EH (cell line): Measurements from ENCODE around the gene GMPPB.
"Not testable (repeated sequence)": the region's sequence is repeated elsewhere in the genome, so short reads cannot be mapped to it uniquely, and the experiment has no call there.

Experiments used
- DNase-seq: peaks from one replicate; pipeline ENCODE4 v3.0.0-alpha.2; 2015; ENCODE audit warnings: low read depth

GMPPB gene

GRCh38 chr3:49689908-49690624, 33.7 kb downstream of the GMPPB start:
- not testable (repeated sequence) for DNase-seq

- DNase-seq: peak; percentile 89
These were observed 34.5 kb downstream of the GMPPB start, which contains the start of the genes MST1 and RNF123 for GRCh38 chr3:49689046-49689907. TSS of gene MST1 (minus strand) at chr3:49689474. CDS start at chr3:49688691, 783 bp downstream. TSS of gene RNF123 (plus strand) at chr3:49689557. CDS start at chr3:49691166, 1,609 bp downstream.

- DNase-seq: not testable (repeated sequence)
These were observed 35.3 kb downstream of the GMPPB start for GRCh38 chr3:49688338-49689045.

GRCh38 chr3:49687424-49687795, 36.3 kb downstream of the GMPPB start:
- not testable (repeated sequence) for DNase-seq

- peak; percentile 63 for DNase-seq
These were observed 36.9 kb downstream of the GMPPB start for GRCh38 chr3:49686769-49687423.

GRCh38 chr3:49686346-49686745, 37.4 kb downstream of the GMPPB start:
- DNase-seq: not testable (repeated sequence)

- DNase-seq: not testable (repeated sequence)
These were observed 37.9 kb downstream of the GMPPB start for GRCh38 chr3:49685846-49686245.

GRCh38 chr3:49685103-49685502, 38.6 kb downstream of the GMPPB start:
- DNase-seq: not testable (repeated sequence)

GRCh38 chr3:49684453-49684852, 39.3 kb downstream of the GMPPB start:
- not testable (repeated sequence) for DNase-seq

- no peak for DNase-seq
These were observed 40.6 kb downstream of the GMPPB start for GRCh38 chr3:49683162-49683561.

- DNase-seq: no peak
These were observed 42.2 kb downstream of the GMPPB start for GRCh38 chr3:49681543-49681942.

GRCh38 chr3:49681232-49681522, 42.6 kb downstream of the GMPPB start:
- DNase-seq: no peak

- no peak for DNase-seq
These were observed 43.1 kb downstream of the GMPPB start for GRCh38 chr3:49680493-49681231.

GRCh38 chr3:49675912-49676311, 47.8 kb downstream of the GMPPB start:
- no peak for DNase-seq

- DNase-seq: no peak
These were observed 49.2 kb downstream of the GMPPB start for GRCh38 chr3:49674497-49674983.

- DNase-seq: peak; percentile 98
These were observed 49.8 kb downstream of the GMPPB start, which contains the start of gene APEH for GRCh38 chr3:49673715-49674496. TSS of gene APEH (plus strand) at chr3:49674351. CDS start at chr3:49674402, 51 bp downstream.

GRCh38 chr3:49673121-49673714, 50.5 kb downstream of the GMPPB start:
- no peak for DNase-seq

- peak; percentile 69 for DNase-seq
These were observed 52.2 kb downstream of the GMPPB start for GRCh38 chr3:49671291-49672288.

GRCh38 chr3:49670940-49671290, 52.8 kb downstream of the GMPPB start:
- no peak for DNase-seq
